Activated CD4-positive, CD25-positive, alpha-beta regulatory T cell treated with anti-CD3 and anti-CD28 coated beads, Interleukin-2, amount 50 U/mL, for 72 hours (primary cell): ENCODE results near the gene SOS1.

ENCODE experiments used
- DNase-seq: peaks from one replicate; pipeline ENCODE4 v3.0.0; 2021

Gene SOS1

GRCh38 chr2:39020383-39020782 is 100.5 kb downstream of the SOS1 start:
- DNase-seq = no peak

- no peak for DNase-seq
These were observed 102.2 kb downstream of the SOS1 start for GRCh38 chr2:39018638-39019037.

- no peak for DNase-seq
These were observed 103.5 kb downstream of the SOS1 start for GRCh38 chr2:39017334-39017733.

GRCh38 chr2:39015424-39015823 is 105.4 kb downstream of the SOS1 start:
- no peak for DNase-seq

GRCh38 chr2:39013871-39014270 is 107.0 kb downstream of the SOS1 start:
- no peak for DNase-seq

GRCh38 chr2:39008665-39009064 is 112.2 kb downstream of the SOS1 start:
- DNase-seq = no peak

GRCh38 chr2:39007875-39008504 is 112.9 kb downstream of the SOS1 start:
- no peak for DNase-seq

- no peak for DNase-seq
These were observed 120.3 kb downstream of the SOS1 start for GRCh38 chr2:39000552-39000951.

GRCh38 chr2:38997781-38998180 is 123.1 kb downstream of the SOS1 start:
- no peak for DNase-seq

GRCh38 chr2:38991899-38992298 is 129.0 kb downstream of the SOS1 start:
- no peak for DNase-seq

- DNase-seq = no peak
These were observed 132.1 kb downstream of the SOS1 start for GRCh38 chr2:38988716-38989115.

- no peak for DNase-seq
These were observed 138.4 kb downstream of the SOS1 start for GRCh38 chr2:38982498-38982897.

GRCh38 chr2:38981670-38982357 is 139.0 kb downstream of the SOS1 start:
- DNase-seq = no peak

GRCh38 chr2:38981003-38981669 is 139.7 kb downstream of the SOS1 start:
- no peak for DNase-seq

GRCh38 chr2:38978908-38979307 is 141.9 kb downstream of the SOS1 start:
- DNase-seq = no peak

- no peak for DNase-seq
These were observed 142.5 kb downstream of the SOS1 start for GRCh38 chr2:38978296-38978903.

GRCh38 chr2:38977047-38977446 is 143.8 kb downstream of the SOS1 start:
- no peak for DNase-seq

GRCh38 chr2:38975042-38975441 is 145.8 kb downstream of the SOS1 start:
- DNase-seq = no peak

GRCh38 chr2:38973266-38973665 is 147.6 kb downstream of the SOS1 start:
- DNase-seq = no peak

- no peak for DNase-seq
These were observed 149.5 kb downstream of the SOS1 start for GRCh38 chr2:38971377-38971776.

GRCh38 chr2:38968021-38968420 is 152.8 kb downstream of the SOS1 start:
- no peak for DNase-seq

- no peak for DNase-seq
These were observed 154.2 kb downstream of the SOS1 start for GRCh38 chr2:38966678-38967077.

GRCh38 chr2:38966006-38966405 is 154.8 kb downstream of the SOS1 start:
- no peak for DNase-seq
